SK-N-SH treated with all-trans-retinoic acid at 6 μM for 48 hours (cell line): Measurements from ENCODE around the gene FABP1.

Experiments used
- ARNTL ChIP-seq: fragments of 450-650 bp; formaldehyde crosslinking; IDR thresholded peaks from 2 replicates; pipeline ENCODE4 v1.5.0; 2020; ENCODE audit warnings: low read depth, mild to moderate bottlenecking, moderate library complexity, borderline replicate concordance
- BACH2 ChIP-seq: fragments of 250-450 bp; sonication (Bioruptor Pico); IDR thresholded peaks from 2 replicates; pipeline ENCODE4 v1.9.0; 2021; ENCODE audit warnings: mild to moderate bottlenecking, borderline replicate concordance
- CREB5 ChIP-seq: fragments of 250-450 bp; sonication (Bioruptor Pico); IDR thresholded peaks from 2 replicates; pipeline ENCODE4 v1.5.1; 2020; ENCODE audit warnings: low read depth, mild to moderate bottlenecking, moderate library complexity
- PPARA ChIP-seq: fragments of 250-450 bp; sonication (Bioruptor Pico); IDR thresholded peaks from 2 replicates; pipeline ENCODE4 v1.5.0; 2020; ENCODE audit warnings: mild to moderate bottlenecking, borderline replicate concordance
- TCF4 ChIP-seq: fragments of 250-450 bp; sonication (Bioruptor Pico); IDR thresholded peaks from 2 replicates; pipeline ENCODE4 v1.8.0; 2021; ENCODE audit warnings: mild to moderate bottlenecking, moderate library complexity, borderline replicate concordance
- ZC3H10 ChIP-seq: fragments of 250-450 bp; sonication (Bioruptor Pico); IDR thresholded peaks from 2 replicates; pipeline ENCODE4 v1.5.1; 2021; ENCODE audit warnings: mild to moderate bottlenecking, moderate library complexity
- ZFP3 ChIP-seq: fragments of 250-450 bp; sonication (Bioruptor Pico); IDR thresholded peaks from 2 replicates; pipeline ENCODE4 v1.5.0; 2020; ENCODE audit warnings: mild to moderate bottlenecking, moderate library complexity
- ZFP30 ChIP-seq: fragments of 450-650 bp; formaldehyde crosslinking; IDR thresholded peaks from 2 replicates; pipeline ENCODE4 v1.5.0; 2022; ENCODE audit warnings: mild to moderate bottlenecking, moderate library complexity
- ZNF565 ChIP-seq: fragments of 450-650 bp; formaldehyde crosslinking; conservative IDR thresholded peaks from 2 replicates; pipeline ENCODE4 v1.5.0; 2020; ENCODE audit warnings: low read depth, mild to moderate bottlenecking, moderate library complexity
- ZNF70 ChIP-seq: fragments of 450-650 bp; formaldehyde crosslinking; IDR thresholded peaks from 2 replicates; pipeline ENCODE4 v1.5.0; 2020; ENCODE audit warnings: mild to moderate bottlenecking, moderate library complexity
- ZNF8 ChIP-seq: fragments of 450-650 bp; formaldehyde crosslinking; IDR thresholded peaks from 2 replicates; pipeline ENCODE4 v1.5.0; 2020; ENCODE audit warnings: mild to moderate bottlenecking, moderate library complexity
- TF ChIP-seq, protein P1 (sequence below): fragments of 250-450 bp; sonication (Bioruptor Pico); IDR thresholded peaks from 2 replicates; pipeline ENCODE4 v1.8.0; 2020; ENCODE audit warnings: mild to moderate bottlenecking, moderate library complexity, borderline replicate concordance

- TF ChIP-seq ZFP30 (CRISPR knock-in tag) (no peak), ZNF70 (no peak), ARNTL (CRISPR knock-in tag) (no peak), PPARA (no peak), ZC3H10 (CRISPR knock-in tag) (no peak), ZNF565 (CRISPR knock-in tag) (no peak), TCF4 (no peak), CREB5 (no peak), ZFP3 (CRISPR knock-in tag) (no peak), ZNF8 (CRISPR knock-in tag) (no peak), BACH2 (CRISPR knock-in tag) (no peak)
- TF ChIP-seq, protein P1, sequence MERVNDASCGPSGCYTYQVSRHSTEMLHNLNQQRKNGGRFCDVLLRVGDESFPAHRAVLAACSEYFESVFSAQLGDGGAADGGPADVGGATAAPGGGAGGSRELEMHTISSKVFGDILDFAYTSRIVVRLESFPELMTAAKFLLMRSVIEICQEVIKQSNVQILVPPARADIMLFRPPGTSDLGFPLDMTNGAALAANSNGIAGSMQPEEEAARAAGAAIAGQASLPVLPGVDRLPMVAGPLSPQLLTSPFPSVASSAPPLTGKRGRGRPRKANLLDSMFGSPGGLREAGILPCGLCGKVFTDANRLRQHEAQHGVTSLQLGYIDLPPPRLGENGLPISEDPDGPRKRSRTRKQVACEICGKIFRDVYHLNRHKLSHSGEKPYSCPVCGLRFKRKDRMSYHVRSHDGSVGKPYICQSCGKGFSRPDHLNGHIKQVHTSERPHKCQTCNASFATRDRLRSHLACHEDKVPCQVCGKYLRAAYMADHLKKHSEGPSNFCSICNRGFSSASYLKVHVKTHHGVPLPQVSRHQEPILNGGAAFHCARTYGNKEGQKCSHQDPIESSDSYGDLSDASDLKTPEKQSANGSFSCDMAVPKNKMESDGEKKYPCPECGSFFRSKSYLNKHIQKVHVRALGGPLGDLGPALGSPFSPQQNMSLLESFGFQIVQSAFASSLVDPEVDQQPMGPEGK (CRISPR knock-in tag) = no peak
Observed at GRCh38 chr2:88125924-88126771, 1.7 kb downstream of the FABP1 start.
